ENCODE measurements around the gene SNAI1. TPM values are rescaled to one million over a fixed set of nuclear protein-coding genes. Genes with fewer than 3 reads are reported as not detected.

SNAI1 gene
- total RNA-seq, 3 donors from 2014 or later (not counting 1 experiment from before 2014, with no cell fraction given), result 1.5 to 2.4 (median 2.1) TPM

- no peak for ATAC-seq
- Mint-ChIP-seq H3K27ac (no peak overlapping the region), H3K4me1 (peaks cover 0 to 12% of the 10 kb centered on the region in 2 donors)
Measured at GRCh38 chr20:50022676-50023075, 39.9 kb downstream of the SNAI1 start.

GRCh38 chr20:50023116-50023805 is 40.5 kb downstream of the SNAI1 start:
- H3K27me3 Mint-ChIP-seq (ENCODE audit: low read depth in 2 of 2), result peaks cover 3 to 7% of the 10 kb centered on the region in 2 donors
- intact Hi-C loops (cut with micrococcal nuclease), result no loop called here

More at GRCh38 chr20:50022676-50023075, 39.9 kb downstream of the SNAI1 start:
- Histone ChIP-seq H3K4me1 (ENCODE audit: control insufficient read depth, insufficient read depth, low read length) (peaks cover 8% of the 10 kb centered on the region), H3K36me3 (ENCODE audit: control insufficient read depth, insufficient read depth, low read length) (no peaks in the 10 kb centered on the region), H3K4me3 (ENCODE audit: low read length) (no peak overlapping the region), H3K27ac (ENCODE audit: low read length) (no peak overlapping the region), H3K27me3 (ENCODE audit: control insufficient read depth, insufficient read depth, low read length) (no peaks in the 10 kb centered on the region), H3K9me3 (ENCODE audit: control insufficient read depth, insufficient read depth, low read length) (no peaks in the 10 kb centered on the region)
- 88% methylated on average over 5 of the region's 6 CpGs for WGBS (ENCODE audit: insufficient coverage)
- Mint-ChIP-seq H3K9me3 (no peaks in the 10 kb centered on the region), H3K27me3 (ENCODE audit: low read depth in 2 of 2) (peaks cover 3 to 7% of the 10 kb centered on the region in 2 donors), H3K36me3 (no peaks in the 10 kb centered on the region), H3K4me3 (no peak overlapping the region)
- TF ChIP-seq CTCF (IDR thresholded peaks at IDR 0.05), result no peak
- no peak for DNase-seq
- intact Hi-C loops (cut with micrococcal nuclease), result no loop called here

GRCh38 chr20:50026746-50027575 is 44.2 kb downstream of the SNAI1 start:
- peaks cover 0 to 12% of the 10 kb centered on the region in 2 donors for H3K4me1 Mint-ChIP-seq
- WGBS (ENCODE audit: insufficient coverage), result 86% methylated on average over 7 of the region's 7 CpGs
- no peak overlapping the region for H3K4me3 ChIP-seq (ENCODE audit: low read length)

More at GRCh38 chr20:50023116-50023805, 40.5 kb downstream of the SNAI1 start:
- WGBS (ENCODE audit: insufficient coverage), result 60% methylated on average over 9 of the region's 10 CpGs
- Mint-ChIP-seq H3K9me3 (no peaks in the 10 kb centered on the region), H3K4me3 (no peak overlapping the region), H3K27ac (no peak overlapping the region), H3K4me1 (peaks cover 0 to 12% of the 10 kb centered on the region in 2 donors), H3K36me3 (no peaks in the 10 kb centered on the region)
- Histone ChIP-seq H3K9me3 (ENCODE audit: control insufficient read depth, insufficient read depth, low read length) (no peaks in the 10 kb centered on the region), H3K36me3 (ENCODE audit: control insufficient read depth, insufficient read depth, low read length) (no peaks in the 10 kb centered on the region), H3K4me1 (ENCODE audit: control insufficient read depth, insufficient read depth, low read length) (peaks cover 8% of the 10 kb centered on the region), H3K27ac (ENCODE audit: low read length) (no peak overlapping the region), H3K4me3 (ENCODE audit: low read length) (no peak overlapping the region), H3K27me3 (ENCODE audit: control insufficient read depth, insufficient read depth, low read length) (no peaks in the 10 kb centered on the region)
- TF ChIP-seq CTCF (IDR thresholded peaks at IDR 0.05), result no peak
- DNase-seq (no peak), ATAC-seq (no peak)

More at GRCh38 chr20:50026746-50027575, 44.2 kb downstream of the SNAI1 start:
- intact Hi-C loops (cut with micrococcal nuclease), result no loop called here
- Mint-ChIP-seq H3K9me3 (no peaks in the 10 kb centered on the region), H3K27ac (no peak overlapping the region), H3K36me3 (no peaks in the 10 kb centered on the region), H3K27me3 (ENCODE audit: low read depth in 2 of 2) (peaks cover 7 to 11% of the 10 kb centered on the region in 2 donors), H3K4me3 (no peak overlapping the region)
- Histone ChIP-seq H3K9me3 (ENCODE audit: control insufficient read depth, insufficient read depth, low read length) (no peaks in the 10 kb centered on the region), H3K27me3 (ENCODE audit: control insufficient read depth, insufficient read depth, low read length) (no peaks in the 10 kb centered on the region), H3K27ac (ENCODE audit: low read length) (no peak overlapping the region), H3K4me1 (ENCODE audit: control insufficient read depth, insufficient read depth, low read length) (no peaks in the 10 kb centered on the region), H3K36me3 (ENCODE audit: control insufficient read depth, insufficient read depth, low read length) (no peaks in the 10 kb centered on the region)
- TF ChIP-seq CTCF (IDR thresholded peaks at IDR 0.05), result no peak
- ATAC-seq (no peak), DNase-seq (no peak)

Data from natural killer cell (primary cell).